ENCODE measurements around the gene TMEM178B.

Gene TMEM178B

DNA sequence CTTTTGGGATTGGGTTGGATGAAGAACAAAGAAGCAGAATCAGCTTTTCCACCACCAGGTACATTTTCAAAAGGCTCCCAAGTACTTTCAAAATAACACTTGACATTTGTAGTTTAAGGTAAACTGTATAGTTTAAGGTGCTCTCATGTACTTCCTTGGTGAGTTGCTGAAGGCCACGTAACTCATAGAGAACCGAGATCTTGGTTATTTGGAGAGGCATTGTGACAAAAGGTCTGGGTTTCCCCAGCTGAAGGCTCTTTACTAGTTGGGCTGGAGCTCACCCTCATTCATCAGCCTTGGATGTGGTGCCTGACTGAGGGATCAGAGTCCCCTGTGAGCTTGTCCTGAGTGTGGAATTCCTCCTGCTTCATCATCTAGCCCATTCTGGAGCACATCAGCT, 191.8 kb downstream of the TMEM178B start:
- DNase-seq, result no peak

DNA sequence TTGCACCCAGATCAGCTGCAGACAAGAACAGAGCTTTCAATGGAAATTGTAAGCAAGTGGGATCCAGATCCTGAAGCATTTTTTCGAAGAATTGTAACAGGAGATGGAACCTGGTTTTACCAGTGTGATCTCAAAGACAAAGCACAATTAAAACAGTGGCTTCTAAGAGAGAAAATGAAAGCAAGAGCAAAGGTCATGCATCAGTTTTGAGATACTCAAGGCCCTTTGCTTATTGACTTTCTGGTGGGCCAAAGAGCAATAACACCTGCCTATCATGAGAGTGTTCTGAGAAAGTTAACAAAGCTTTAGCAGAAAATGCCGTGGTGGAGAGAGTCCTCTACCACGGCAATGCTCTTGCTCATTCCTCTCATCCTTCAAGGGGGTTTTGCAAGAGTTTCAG, 194.8 kb downstream of the TMEM178B start:
- DNase-seq, result no peak

DNA sequence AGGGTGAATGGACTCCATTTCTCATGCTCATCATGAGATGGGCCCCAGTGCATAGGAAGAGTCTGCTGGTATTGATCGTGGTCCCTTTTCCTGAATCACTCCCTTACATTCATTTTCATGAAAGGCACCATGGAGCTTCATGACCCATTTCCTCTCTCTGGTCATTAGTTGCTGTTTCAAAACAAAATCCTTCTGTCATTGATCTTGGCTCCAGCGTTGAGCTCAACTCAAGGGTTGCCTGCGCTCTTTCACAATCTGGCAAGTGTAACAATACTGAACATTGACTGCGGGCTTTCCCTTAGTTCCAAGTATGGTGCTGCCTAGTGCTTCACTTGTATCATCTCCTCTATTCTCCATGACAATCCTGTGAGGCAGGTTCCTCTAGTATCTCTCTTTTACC, 197.6 kb downstream of the TMEM178B start:
- DNase-seq, result no peak

DNA sequence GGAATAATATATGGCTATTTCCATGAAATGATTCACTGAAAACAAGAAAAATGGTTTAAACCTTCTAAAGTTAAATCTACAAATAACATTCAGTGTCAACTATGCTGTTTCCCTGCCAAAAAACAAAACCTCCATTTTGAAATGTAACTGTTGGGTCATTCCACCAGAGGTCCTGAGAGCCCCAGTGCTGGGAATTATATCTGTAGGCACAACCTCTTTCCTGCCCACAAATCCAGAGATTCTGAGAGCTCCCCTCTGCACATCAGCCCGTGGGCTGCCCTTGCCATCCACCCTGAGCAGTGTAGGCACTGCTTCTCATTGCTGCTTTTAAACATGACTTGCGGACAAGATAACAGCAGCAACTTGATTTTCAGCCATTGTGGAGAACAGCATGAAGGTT, 198.6 kb downstream of the TMEM178B start:
- DNase-seq, result no peak

DNA sequence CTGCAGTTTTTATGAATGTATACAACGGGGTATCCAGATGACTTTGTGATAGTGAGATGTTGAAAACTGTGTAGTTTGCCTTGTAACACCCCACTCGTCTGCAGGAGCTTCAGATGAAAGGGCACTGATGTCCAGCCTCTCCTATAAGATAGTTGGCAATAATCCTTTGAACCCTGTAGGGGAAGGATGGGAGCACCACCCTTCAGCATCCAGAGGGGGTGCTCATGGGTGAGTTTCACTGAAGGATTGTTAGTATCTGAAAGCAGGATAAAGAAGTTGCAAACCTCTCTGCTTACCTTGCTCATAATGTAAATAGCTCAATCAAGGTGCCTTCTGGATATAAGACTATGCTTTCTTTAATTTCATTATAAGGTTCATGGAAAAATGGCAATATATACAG, 201.5 kb downstream of the TMEM178B start:
- DNase-seq, result no peak

DNA sequence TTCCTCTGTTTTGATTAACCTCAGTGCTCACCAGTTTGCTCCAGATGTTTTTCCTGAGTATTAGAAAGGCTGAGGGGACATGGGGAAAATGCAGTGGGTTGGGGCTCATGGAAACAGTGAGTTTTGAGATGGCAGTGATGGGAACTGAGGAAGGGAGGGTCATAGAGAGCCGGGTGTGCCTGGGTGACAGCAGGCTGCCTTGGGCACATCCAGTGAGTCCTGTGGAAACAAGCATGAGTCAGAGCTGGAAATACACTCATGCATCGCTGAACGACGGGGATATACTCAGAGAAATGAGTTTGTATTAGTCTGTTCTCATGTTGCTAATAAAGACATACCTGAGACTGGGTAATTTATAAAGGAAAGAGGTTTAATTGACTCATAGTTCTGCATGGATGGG, 202.2 kb downstream of the TMEM178B start:
- no peak for DNase-seq

DNA sequence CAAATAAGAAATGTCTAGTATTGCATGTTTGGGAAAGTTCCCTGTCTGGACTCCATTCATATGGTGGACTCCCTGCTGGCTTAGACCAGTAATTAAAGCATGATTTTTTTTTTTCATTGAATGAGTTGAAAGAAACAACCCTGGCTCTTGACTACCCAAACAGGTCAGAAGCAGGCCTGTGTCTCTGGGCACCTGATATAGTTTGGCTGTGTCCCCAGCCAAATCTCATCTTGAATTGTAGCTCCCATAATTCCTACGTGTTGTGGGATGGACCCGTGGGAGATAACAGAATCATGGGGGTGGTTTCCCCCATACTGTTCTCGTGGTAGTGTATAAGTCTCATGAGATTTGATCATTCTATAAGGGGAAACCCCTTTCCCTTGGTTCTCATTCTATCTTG, 206.2 kb downstream of the TMEM178B start:
- DNase-seq, result no peak

DNA sequence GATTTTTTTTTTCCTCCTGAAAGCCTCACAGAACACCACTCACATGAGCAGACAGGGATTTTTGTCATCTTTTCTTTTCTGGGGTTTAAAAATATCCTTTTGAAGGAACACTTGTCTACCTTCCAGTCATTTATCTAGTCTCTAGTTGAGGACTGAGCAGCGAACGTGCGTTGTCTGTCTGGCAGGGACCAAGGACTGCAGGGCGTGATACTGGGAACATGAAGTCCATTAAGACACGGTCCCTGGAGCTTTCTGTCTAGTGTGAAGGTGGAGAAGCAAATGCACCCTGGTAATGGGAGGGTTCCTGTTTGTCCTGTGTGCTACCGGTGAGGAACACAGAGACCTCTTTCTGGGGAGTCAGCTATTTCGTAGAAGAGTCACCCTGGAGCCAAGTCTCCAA, 207.4 kb downstream of the TMEM178B start:
- no peak for DNase-seq

DNA sequence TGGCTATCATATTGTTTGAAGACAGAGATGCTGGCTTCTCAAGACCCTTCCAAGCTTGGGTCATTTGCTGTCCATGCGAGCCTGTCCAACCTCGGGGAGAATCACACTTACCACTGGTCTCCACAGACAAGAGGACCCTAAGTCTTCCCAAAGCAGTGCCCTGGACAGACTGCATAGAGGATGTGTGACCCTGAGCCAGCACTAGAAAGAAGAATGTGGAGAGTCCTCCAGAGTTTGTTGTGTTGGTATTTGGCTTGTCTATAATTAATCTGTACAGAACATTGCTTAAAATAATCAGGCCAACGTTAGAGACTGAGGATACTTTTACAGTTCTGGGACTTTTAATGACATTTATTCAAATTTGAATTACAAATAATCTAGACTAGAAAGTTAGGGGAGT, 212.7 kb downstream of the TMEM178B start:
- no peak for DNase-seq

DNA sequence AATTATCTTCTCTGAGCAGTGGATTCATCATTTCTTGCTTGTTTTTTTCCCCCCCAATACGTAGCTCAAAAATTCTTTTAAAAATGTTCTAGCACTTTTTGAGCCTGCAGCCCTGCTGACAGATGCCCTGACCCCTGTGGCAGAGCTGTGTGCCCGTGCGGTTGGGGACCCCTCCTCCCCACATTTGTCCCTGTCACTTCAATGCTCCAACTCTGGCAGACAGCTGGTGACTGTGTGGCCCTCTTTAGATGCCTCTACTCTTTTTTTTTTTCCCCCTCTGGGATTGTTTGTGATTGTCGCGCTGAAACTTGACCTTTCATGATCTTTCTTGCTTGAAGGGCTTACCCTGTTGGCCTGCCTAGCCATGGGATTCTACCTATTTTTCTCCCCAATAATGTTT, 214.1 kb downstream of the TMEM178B start:
- no peak for DNase-seq

DNA sequence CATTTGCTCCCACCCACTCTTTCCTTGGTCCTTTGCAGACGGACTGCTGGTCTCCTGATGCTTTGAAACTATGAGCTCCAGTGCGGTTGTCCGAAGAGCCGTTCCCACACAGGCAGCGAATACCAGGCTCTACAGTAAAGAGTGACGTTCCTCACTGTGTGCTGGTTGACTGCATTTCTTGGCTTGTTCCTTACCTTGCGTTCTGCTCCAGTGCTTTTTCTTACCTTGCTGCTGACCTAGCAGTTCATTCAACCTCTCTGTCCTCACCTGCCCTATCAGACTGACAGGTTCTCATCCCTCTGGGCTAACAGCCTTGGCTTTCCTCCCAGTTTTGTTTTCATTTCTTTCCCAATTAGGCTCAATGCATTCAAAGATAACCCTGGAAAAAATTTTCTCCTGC, 214.8 kb downstream of the TMEM178B start:
- no peak for DNase-seq

DNA sequence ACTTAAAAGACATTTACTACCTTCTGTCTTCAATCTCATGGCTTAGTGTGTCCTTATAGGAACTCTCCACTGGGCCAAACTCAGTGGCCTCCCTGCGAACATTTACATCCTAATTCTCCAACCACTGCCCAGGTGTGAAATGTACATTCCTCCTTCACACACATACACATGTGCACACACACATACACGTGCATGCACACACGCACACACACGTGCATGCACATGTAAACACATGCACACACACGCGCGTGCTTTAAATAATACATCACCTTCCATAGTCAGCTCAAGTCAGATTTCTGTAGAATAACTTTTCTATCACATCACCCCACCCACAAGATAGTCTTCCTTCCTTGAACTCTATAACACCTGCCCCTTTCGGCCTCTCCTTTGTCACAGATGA, 216.5 kb downstream of the TMEM178B start:
- DNase-seq, result no peak

DNA sequence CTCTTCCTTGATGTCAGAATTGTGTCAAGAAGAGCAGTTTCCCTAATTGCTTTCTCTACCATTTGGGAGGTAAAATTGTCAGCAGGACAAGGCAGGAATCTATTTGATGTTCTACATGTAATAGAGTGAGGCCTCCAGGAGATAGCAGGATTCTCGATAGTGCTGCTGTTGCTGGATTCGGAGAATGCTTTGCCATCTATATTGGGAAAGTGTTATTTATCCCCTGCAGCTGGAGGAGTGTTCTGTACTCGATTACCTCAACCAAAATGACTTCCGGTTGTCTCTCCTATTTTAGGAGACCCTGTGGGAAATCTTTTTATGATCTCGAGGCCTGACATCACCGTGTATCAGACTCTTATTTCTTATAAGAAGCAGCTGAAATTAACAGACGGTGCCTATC, 217.1 kb downstream of the TMEM178B start:
- no peak for DNase-seq

DNA sequence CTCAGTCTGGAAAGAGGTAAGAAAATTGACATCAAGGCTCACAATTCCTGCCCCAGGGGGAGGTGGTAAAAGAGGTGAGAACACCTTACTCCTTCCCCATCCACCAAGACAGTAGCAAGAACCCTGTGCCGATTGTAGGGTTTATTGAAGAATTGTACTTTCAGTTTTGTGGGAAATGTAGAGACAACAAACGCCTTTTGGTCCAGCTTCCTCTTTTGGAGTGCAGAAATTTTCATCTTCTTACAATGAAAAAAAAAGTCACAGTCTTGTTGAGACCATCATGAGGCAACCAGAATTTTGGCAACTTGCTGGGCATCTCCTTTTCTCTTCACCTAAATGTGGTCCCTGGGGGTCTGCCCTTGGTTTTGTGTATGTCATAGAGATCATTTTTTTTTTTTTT, 217.7 kb downstream of the TMEM178B start:
- DNase-seq, result no peak

DNA sequence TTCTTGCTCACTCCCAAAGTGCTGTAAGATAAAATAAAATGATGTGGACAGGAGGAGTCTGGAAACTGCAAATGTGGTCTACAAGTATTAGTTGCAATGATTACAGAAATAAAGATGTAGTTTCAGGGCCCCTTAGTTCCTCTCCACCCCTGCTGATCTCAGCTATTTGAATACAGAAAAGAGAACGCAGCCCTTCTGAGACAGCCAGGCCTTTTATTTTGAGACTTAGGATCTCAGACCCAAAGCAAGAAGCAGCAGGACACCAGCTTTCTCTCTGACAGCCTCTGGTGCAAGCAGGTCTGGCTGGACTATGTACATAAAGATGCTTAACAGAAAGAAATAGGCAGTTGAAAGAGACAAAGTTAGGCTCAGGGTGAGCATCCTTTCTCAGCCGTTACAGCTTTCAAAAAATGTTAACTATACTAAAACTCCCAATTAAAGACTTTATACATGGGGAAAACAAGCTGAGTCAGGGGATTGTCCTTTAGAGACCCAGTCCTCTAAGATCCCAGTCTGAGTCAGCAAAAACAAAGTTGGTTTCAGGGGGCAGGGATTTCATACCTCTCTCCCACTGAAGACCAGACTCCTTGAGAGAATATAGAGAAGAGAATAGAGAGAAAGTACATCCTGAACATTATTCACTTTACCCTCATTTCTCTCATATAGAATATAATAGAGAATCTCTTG, 220.4 kb downstream of the TMEM178B start:
- DNase-seq, result no peak

DNA sequence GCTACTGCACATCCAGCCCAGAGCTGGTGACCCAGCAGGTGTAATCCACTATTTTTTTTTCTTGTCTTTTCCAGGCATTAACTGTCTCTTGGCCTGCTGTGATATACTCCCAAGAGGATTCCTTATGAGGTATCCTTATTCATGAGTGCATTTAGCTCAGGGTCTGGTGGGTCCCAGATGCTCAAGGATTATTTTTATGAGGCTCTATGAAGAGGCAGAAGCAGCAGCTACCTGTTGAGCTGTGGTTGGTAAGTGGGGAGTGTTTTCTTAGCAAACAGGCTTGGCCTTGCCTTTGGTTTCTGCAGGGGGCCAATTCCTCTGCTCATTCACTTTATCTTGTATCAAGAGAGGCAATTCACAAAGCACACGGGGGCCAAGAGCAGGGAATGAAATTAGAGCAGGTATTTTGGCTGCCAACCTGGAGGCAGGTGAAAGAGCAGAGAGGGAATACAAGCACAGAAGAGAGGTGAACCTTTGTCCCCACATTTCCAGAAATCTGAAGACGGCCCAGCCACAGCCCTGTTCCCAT, 221.6 kb downstream of the TMEM178B start:
- no peak for DNase-seq

DNA sequence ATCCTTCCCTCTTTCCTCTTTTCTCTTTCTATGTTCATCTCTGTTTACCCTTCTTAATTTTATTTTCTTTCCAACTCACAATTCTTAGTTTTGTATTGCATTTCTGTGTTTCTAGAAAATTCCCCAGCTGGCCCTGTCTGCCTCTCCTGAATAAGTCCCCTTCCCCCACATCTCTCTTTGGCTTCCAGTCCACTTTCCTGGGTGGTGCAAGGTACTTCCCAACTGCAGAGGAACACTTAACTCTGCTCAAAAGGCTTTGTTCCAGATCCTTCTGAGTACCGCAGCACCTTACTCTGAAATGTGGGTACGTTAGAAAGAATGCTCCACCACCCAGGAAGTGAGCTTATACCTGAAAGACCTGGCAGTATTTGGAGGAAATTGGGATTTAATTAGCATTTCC, 227.0 kb downstream of the TMEM178B start:
- DNase-seq, result no peak

DNA sequence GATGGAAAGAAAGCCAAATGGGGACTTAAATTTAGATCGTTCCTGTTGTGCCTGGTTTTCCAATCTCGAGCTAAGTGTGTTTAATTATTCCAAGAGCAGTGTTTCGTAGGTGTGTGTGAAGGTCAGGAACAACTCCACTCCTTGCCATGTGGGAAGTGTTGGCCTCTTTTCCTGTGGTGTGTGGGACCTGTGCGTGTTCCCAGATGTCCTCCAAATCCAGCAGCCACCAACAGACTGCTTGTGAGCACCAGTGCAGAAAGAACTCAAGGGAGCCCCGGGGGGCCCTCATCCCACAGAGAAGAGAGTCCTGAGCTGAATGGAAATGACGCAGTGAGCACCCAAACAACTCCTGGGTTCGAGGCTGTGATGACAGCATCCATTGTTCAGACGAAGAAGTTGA, 227.7 kb downstream of the TMEM178B start:
- DNase-seq, result no peak

DNA sequence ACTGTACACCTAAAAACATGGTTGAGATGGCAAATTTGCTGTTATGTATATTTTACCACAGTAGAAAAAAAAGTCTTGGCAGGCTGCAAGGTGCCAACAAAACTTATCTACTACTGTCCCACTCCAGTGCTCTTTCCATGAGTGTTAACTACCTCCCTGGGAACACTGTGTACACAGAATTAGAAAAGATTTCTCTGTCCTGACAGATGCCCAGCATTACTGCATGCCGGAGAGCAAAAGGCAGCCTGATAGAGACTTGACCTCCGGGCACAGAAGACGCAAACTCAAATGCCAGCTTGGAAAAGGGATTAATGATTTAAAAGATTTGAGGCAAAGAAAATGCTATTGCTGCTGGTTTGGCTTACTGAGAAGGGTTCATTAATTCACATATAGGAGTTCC, 228.8 kb downstream of the TMEM178B start:
- no peak for DNase-seq

DNA sequence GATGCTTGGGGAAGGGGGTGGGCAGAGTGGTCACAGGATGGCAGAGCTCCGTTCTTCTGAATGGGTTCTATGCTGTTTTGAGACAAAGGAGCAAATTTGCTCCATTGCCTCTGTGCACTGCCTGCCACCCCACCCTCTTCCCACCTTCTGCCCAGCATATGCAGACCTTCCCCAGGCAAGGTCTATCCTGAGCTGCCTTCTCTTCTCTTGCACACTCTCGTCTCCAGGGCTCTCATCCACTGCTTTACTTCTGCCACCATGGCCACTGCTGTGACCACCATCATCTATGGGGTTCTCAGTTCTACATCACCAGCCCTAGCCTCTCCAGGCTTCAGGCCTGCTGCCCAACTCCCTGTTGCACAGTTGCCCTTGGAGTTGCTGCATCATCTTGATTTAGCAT, 230.4 kb downstream of the TMEM178B start:
- DNase-seq, result no peak

DNA sequence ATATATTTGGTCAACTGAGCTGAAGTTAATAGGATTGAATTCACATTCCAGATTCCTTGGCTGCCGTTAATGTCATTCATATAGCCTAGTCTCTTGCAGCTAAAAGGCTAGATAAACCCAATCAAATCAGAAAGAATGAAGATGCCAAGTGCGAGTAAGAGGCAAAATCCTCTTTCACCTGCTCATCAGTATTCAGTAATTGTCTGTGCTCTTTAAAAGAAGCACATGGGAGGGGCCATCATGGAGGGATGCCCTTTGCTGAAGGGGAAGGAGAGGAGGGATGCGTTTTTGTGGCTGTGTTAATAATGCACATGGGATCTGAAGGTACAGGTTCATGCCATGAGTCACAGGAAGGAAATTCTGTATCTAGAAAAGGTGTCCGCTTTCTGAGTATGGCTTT, 232.2 kb downstream of the TMEM178B start:
- no peak for DNase-seq

DNA sequence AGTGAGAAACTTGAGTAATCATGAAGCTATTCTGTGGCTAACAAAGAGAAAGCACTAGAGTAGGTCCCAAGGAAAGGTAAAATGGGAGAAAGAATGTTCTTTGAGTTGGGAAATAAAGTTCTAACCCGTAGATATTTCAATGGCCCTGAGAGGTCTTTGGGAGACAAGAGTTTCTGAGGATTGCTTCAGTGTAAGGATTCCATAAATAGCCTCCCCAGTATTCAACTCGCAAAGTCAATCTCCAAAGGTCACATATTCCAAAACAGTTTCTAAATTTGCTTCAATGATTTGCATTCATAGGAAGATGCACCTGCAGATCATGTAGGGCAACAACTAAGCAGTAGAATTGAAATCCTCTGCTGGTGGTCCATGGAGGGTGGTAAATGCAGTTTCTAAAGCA, 238.5 kb downstream of the TMEM178B start:
- DNase-seq, result no peak

DNA sequence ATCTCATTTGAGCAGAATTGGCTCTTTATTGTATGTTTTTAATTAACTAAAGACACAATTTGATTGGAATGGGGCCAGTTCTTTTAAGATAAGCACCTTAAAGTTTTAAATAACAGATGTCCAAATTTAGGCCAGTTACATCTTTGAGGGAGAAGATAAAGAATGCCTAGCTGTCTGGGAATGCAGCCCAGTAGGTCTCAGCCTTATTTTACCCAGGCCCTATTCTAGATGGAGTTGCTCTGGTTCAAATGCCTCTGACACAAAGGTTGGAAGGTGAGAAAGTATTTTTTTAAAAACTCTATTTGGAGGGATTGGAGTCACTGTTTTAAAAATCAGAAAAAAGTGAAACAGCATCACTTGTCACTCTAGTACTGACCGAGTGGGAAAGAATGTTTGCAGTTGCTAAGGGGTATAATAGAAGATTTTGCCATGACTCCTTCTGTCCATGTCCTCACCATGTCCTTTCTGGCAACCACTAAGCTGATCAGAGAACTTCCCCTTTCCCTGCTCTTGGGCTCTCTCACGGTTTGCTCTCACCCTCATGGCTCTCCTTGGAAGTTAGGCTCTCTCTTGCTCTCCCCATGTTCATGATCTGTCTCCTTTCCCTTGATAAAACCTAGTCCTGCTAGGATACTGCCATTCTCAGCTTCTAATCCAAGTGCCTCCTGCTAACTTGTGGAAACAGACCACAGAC, 239.1 kb downstream of the TMEM178B start:
- no peak for DNase-seq

DNA sequence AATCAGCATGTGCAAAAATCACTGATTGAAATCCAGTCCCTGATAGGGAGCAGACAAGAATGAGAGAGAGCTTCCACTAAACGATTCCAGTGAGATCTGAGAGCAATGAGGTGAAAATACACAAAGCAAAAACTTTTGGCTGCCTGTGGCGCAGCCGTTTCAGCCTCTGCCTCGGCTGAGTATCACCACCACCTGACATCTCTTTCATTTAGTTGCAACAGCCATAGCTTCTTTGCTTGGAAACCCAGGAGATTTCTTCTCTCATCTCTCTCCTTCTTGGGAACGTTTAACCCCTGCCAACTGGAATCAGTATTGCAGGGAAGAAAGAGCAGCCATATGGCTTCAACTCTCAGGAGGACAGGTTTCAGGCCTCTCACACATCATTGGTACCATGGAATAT, 240.0 kb downstream of the TMEM178B start:
- no peak for DNase-seq

DNA sequence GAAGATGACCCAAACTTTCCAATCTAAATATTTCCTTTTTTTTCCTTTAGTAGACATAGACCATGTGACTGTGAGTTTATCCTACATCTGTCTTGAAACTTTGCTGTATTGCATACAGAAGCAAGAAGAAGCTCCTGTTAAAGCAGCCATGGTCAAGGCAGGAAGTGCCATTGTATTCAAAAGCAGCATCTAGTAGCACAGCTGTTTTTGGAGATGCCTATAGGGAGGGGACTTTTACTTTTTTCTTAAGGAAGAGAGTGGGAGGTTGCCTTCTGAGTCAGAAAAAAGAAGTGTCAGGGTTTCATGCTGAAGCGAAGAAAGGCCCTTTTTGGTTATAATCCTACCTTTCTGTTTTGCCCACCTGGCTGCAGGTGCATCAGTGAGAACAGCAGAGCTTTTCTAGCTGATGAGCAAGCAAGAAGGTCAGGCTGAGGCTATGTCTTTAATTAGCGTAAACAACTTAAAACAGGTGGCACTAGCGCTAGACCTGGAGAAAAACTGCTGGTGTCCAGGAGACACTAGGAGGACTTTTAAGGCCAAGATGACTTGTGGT, 243.2 kb downstream of the TMEM178B start:
- no peak for DNase-seq

Measured in 8988T (cell line).